Spleen (tissue), 7 donors: Measurements from ENCODE around the gene AZU1.

Experiments used
- CTCF ChIP-seq, 11 experiments: fragments of 200-600 bp in 7 of 11; fragments of 450-650 bp in 4 of 11; sonication (generic) in 4 of 11; IDR thresholded peaks in 8 of 11; conservative IDR thresholded peaks in 3 of 11; 1 replicate in 7 of 11; 2 replicates in 4 of 11; pipeline versions ENCODE4 v1.4.0 to v1.8.0; 2016 to 2021; ENCODE audit warnings: antibody characterized with exemption in 11 of 11, inconsistent platforms in 4 of 11, mild to moderate bottlenecking in 1 of 11
- POLR2A ChIP-seq, 3 donors: fragments of 450-650 bp; IDR thresholded peaks; one replicate each; pipeline ENCODE4 v1.5.1; 2017; ENCODE audit warnings: antibody characterized with exemption in 3 of 3, mild to moderate bottlenecking in 1 of 3
- donor health status: DM: no; HTN: no; CAD: no; lungs with moderate emphysema.
- donor health status: DM: no; HTN: no; CAD: no.
- donor health status: DM: no; HTN: no; CAD: no.

- TF ChIP-seq CTCF (IDR thresholded peaks at IDR 0.05 in 8 of 11, conservative IDR thresholded peaks at IDR 0.05 in 3 of 11): no peak
- TF ChIP-seq POLR2A (IDR thresholded peaks at IDR 0.05): no peak
Observed at GRCh38 chr19:807627-808422, 19.8 kb upstream of the AZU1 start.
